ENCODE data around the gene PPRC1. TPM values are rescaled to one million over a fixed set of nuclear protein-coding genes. Genes with fewer than 3 reads are reported as not detected.
A peak's percentile ranks its signal among the peaks of the same experiment; 100 is the strongest.

The PPRC1 gene
- total RNA-seq, 2 donors from 2014 or later = 10.9 to 20.6 TPM

DNA sequence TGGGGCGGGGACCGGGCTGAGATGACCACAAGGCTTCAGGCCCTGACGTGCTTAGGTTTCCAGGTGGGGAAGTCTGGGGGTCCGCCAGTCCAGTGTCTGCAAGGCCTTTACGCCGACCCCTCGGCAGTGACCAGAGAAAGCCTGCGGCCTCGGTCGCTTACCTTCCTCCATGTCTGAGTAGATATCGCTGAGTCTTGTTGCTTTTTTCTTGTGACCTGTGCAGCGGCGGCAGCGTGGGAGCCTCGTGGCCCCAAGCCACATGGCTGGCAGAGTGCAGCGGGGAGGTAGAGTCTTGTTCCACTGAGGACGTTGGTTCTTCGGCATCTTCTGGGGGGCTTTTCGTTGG lies 19.7 kb downstream of the PPRC1 start:
- peaks cover 45% of the 10 kb centered on the region for H3K36me3 ChIP-seq
- no peaks in the 10 kb centered on the region for H3K9me3 ChIP-seq
- TF ChIP-seq, protein P1, sequence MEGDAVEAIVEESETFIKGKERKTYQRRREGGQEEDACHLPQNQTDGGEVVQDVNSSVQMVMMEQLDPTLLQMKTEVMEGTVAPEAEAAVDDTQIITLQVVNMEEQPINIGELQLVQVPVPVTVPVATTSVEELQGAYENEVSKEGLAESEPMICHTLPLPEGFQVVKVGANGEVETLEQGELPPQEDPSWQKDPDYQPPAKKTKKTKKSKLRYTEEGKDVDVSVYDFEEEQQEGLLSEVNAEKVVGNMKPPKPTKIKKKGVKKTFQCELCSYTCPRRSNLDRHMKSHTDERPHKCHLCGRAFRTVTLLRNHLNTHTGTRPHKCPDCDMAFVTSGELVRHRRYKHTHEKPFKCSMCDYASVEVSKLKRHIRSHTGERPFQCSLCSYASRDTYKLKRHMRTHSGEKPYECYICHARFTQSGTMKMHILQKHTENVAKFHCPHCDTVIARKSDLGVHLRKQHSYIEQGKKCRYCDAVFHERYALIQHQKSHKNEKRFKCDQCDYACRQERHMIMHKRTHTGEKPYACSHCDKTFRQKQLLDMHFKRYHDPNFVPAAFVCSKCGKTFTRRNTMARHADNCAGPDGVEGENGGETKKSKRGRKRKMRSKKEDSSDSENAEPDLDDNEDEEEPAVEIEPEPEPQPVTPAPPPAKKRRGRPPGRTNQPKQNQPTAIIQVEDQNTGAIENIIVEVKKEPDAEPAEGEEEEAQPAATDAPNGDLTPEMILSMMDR (IDR thresholded peaks at IDR 0.05) = no peak
- peak overlapping the region; percentile 94 to 96 for H3K4me3 ChIP-seq
- no peaks in the 10 kb centered on the region for H3K27me3 ChIP-seq
- H3K27ac ChIP-seq = peak overlapping the region; percentile 90 to 95
- peaks cover 0 to 19% of the 10 kb centered on the region in 2 donors for H3K4me1 ChIP-seq
- DNase-seq (ENCODE audit: low spot score) = no peak

DNA sequence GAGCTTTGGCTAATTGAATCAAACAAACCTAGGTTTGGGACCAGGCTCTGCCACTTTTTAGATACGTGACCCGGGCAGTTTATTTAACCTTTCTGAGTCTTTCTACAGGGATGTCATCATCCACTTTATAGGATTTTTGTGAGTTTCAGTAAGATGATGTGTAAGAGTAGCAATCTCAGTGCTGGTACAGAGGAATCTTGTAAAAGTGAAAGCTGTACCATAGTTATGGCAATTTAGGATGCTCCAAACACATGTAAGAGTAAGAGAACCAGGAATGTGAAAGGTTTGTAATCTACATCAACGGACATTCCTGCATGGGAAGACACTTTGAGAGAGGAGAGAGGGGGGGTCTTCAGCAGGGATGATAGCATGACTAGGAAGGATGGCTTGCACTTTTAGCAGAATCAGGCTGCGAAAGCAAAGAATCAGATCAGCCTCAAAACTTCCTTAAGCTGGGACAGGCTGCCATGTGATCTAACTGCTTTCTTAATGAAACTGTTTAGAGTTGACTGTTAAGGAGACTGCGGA lies 20.3 kb downstream of the PPRC1 start:
- peaks cover 45% of the 10 kb centered on the region for H3K36me3 ChIP-seq
- no peak for DNase-seq (ENCODE audit: low spot score)
- no peaks in the 10 kb centered on the region for H3K27me3 ChIP-seq
- H3K27ac ChIP-seq = peak overlapping the region in 1 of 2 donors; percentile 90
- TF ChIP-seq, protein P1 (IDR thresholded peaks at IDR 0.05) = no peak
- H3K9me3 ChIP-seq = no peaks in the 10 kb centered on the region
- H3K4me3 ChIP-seq = peak overlapping the region; percentile 94 to 96
- peaks cover 0 to 19% of the 10 kb centered on the region in 2 donors for H3K4me1 ChIP-seq

DNA sequence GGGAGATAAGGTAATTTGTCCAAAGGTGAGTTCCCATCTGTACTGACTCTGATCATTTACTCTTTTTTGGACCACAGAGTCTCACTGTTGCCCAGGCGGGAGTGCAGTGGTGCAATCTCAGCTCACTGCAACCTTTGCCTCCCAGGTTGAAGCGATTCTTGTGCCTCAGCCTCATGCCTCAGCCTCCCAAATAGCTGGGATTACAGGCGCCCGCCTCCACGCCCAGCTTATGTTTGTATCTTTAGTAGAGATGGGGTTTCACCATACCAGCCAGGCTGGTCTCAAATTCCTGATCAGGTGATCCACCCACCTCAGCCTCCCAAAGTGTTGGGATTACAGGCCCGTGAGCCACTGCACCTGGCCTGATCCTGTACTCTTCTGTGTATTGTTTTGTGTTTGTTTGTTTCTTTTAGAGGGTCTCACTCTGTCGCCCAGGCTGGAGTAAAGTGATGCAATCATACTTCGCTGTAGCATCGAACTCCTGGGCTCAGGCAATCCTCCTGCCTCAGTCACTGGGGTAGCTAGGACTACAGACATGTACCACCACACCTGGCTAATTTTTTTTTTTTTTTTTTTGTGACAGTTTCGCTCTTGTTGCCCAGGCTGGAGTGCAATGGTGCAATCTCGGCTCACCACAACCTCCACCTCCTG lies 21.8 kb downstream of the PPRC1 start:
- H3K4me3 ChIP-seq = no peak overlapping the region
- H3K36me3 ChIP-seq = peaks cover 45% of the 10 kb centered on the region
- peaks cover 0 to 19% of the 10 kb centered on the region in 2 donors for H3K4me1 ChIP-seq
- no peak overlapping the region for H3K27ac ChIP-seq
- no peaks in the 10 kb centered on the region for H3K9me3 ChIP-seq
- TF ChIP-seq, protein P1 (IDR thresholded peaks at IDR 0.05) = no peak
- no peaks in the 10 kb centered on the region for H3K27me3 ChIP-seq
- DNase-seq (ENCODE audit: low spot score) = no peak

DNA sequence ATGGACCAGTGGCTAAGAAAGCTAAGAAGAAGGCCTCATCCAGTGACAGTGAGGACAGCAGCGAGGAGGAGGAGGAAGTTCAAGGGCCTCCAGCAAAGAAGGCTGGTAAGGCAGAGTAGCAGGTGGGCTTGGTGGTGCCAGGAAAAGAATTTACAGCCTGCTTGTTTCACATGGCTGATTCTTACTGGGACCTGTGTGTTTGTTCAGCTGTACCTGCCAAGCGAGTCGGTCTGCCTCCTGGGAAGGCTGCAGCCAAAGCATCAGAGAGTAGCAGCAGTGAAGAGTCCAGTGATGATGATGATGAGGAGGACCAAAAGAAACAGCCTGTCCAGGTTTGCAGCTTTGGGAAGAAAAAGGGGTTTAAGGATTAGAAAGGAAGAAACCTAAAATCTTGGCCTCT lies 24.4 kb downstream of the PPRC1 start:
- no peak for DNase-seq (ENCODE audit: low spot score)
- Histone ChIP-seq H3K4me3 (no peak overlapping the region), H3K27ac (no peak overlapping the region), H3K36me3 (peaks cover 64% of the 10 kb centered on the region), H3K4me1 (peaks cover 0 to 13% of the 10 kb centered on the region in 2 donors), H3K9me3 (no peaks in the 10 kb centered on the region), H3K27me3 (no peaks in the 10 kb centered on the region)
- TF ChIP-seq, protein P1 (IDR thresholded peaks at IDR 0.05) = no peak

DNA sequence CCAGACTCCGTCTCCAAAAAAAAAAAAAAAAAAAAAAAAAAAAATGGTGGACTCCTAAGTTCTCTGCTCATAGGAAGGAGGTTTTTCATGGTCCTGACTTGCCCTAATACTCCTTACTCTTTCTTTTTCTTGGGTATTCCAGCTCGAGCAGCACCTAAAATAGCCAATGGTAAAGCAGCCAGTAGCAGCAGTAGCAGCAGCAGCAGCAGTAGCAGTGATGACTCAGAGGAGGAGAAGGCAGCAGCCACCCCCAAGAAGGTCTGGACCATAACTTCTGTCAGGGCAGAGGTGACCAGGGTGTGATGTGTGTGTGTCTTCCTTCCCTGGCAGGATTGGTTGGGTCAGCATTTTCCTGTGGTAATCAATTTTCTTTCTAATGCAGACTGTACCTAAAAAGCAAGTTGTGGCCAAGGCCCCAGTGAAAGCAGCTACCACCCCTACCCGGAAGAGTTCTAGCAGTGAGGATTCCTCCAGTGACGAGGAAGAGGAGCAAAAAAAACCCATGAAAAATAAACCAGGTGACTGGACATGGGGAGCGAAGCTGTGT lies 26.3 kb downstream of the PPRC1 start:
- DNase-seq (ENCODE audit: low spot score) = no peak
- no peaks in the 10 kb centered on the region for H3K4me1 ChIP-seq
- H3K27me3 ChIP-seq = no peaks in the 10 kb centered on the region
- H3K27ac ChIP-seq = no peak overlapping the region
- no peaks in the 10 kb centered on the region for H3K9me3 ChIP-seq
- H3K4me3 ChIP-seq = no peak overlapping the region
- TF ChIP-seq, protein P1 (IDR thresholded peaks at IDR 0.05) = no peak
- H3K36me3 ChIP-seq = peaks cover 83% of the 10 kb centered on the region

Measured in right atrium auricular region (tissue), 2 donors.